ENCODE results near the gene NIPBL. TPM values are rescaled to one million over a fixed set of nuclear protein-coding genes. Genes with fewer than 3 reads are reported as not detected.

NIPBL gene
- total and polyA plus RNA-seq, 10 of the 15 experiments (the other 5 are each of a cell fraction or from before 2014, with no cell fraction given): 10.4 to 50.4 (median 20.2) TPM

- TF ChIP-seq PBX3 (IDR thresholded peaks at IDR 0.05; ENCODE audit: insufficient replicate concordance, low read depth, low read length): no peak
- peak; percentile 97 for TF ChIP-seq TAF1 (IDR thresholded peaks at IDR 0.05; ENCODE audit: borderline replicate concordance, low read depth, low read length)
- TF ChIP-seq, protein P1, sequence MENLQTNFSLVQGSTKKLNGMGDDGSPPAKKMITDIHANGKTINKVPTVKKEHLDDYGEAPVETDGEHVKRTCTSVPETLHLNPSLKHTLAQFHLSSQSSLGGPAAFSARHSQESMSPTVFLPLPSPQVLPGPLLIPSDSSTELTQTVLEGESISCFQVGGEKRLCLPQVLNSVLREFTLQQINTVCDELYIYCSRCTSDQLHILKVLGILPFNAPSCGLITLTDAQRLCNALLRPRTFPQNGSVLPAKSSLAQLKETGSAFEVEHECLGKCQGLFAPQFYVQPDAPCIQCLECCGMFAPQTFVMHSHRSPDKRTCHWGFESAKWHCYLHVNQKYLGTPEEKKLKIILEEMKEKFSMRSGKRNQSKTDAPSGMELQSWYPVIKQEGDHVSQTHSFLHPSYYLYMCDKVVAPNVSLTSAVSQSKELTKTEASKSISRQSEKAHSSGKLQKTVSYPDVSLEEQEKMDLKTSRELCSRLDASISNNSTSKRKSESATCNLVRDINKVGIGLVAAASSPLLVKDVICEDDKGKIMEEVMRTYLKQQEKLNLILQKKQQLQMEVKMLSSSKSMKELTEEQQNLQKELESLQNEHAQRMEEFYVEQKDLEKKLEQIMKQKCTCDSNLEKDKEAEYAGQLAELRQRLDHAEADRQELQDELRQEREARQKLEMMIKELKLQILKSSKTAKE (IDR thresholded peaks at IDR 0.05; ENCODE audit: low read depth, poor library complexity, severe bottlenecking): no peak
- TF ChIP-seq YY1 (IDR thresholded peaks at IDR 0.05; ENCODE audit: low read depth, low read length): peak; percentile 93
- TF ChIP-seq CHD4 (IDR thresholded peaks at IDR 0.05): no peak
- 0 out of 2 replicates have a peak, but pooled peaks have one; percentile 25 for TF ChIP-seq GATAD2B (conservative IDR thresholded peaks at IDR 0.05; ENCODE audit: low read depth)
- TF ChIP-seq NBN (IDR thresholded peaks at IDR 0.05): no peak; the same call in 1 of the 2 replicates
- 0 out of 2 replicates have a peak, but pooled peaks have one; percentile 55 for TF ChIP-seq CREM (IDR thresholded peaks at IDR 0.05; ENCODE audit: low read depth)
- TF ChIP-seq, protein P2, sequence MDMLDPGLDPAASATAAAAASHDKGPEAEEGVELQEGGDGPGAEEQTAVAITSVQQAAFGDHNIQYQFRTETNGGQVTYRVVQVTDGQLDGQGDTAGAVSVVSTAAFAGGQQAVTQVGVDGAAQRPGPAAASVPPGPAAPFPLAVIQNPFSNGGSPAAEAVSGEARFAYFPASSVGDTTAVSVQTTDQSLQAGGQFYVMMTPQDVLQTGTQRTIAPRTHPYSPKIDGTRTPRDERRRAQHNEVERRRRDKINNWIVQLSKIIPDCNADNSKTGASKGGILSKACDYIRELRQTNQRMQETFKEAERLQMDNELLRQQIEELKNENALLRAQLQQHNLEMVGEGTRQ (IDR thresholded peaks at IDR 0.05; ENCODE audit: borderline replicate concordance, low read depth, low read length): no peak
- no peak for TF ChIP-seq NRF1 (conservative IDR thresholded peaks at IDR 0.05; ENCODE audit: low read depth, low read length)
- TF ChIP-seq SPI1 (IDR thresholded peaks at IDR 0.05; ENCODE audit: borderline replicate concordance, insufficient read depth, low read depth, low read length): peak; percentile 41; the same call in 1 of the 2 replicates
- no peak for TF ChIP-seq ZZZ3 (IDR thresholded peaks at IDR 0.05; ENCODE audit: control insufficient read depth, insufficient read length, low read depth)
- TF ChIP-seq JUND (IDR thresholded peaks at IDR 0.05; ENCODE audit: low read depth, low read length): no peak
- TF ChIP-seq, protein P3, sequence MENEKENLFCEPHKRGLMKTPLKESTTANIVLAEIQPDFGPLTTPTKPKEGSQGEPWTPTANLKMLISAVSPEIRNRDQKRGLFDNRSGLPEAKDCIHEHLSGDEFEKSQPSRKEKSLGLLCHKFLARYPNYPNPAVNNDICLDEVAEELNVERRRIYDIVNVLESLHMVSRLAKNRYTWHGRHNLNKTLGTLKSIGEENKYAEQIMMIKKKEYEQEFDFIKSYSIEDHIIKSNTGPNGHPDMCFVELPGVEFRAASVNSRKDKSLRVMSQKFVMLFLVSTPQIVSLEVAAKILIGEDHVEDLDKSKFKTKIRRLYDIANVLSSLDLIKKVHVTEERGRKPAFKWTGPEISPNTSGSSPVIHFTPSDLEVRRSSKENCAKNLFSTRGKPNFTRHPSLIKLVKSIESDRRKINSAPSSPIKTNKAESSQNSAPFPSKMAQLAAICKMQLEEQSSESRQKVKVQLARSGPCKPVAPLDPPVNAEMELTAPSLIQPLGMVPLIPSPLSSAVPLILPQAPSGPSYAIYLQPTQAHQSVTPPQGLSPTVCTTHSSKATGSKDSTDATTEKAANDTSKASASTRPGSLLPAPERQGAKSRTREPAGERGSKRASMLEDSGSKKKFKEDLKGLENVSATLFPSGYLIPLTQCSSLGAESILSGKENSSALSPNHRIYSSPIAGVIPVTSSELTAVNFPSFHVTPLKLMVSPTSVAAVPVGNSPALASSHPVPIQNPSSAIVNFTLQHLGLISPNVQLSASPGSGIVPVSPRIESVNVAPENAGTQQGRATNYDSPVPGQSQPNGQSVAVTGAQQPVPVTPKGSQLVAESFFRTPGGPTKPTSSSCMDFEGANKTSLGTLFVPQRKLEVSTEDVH (IDR thresholded peaks at IDR 0.05; ENCODE audit: low read depth, partially characterized antibody): no peak
- no peak for TF ChIP-seq ESRRA (IDR thresholded peaks at IDR 0.05; ENCODE audit: low read length)
- TF ChIP-seq CHD1 (IDR thresholded peaks at IDR 0.05; ENCODE audit: low read depth, low read length): no peak; the same call in none of the 2 replicates
- TF ChIP-seq, protein P4, sequence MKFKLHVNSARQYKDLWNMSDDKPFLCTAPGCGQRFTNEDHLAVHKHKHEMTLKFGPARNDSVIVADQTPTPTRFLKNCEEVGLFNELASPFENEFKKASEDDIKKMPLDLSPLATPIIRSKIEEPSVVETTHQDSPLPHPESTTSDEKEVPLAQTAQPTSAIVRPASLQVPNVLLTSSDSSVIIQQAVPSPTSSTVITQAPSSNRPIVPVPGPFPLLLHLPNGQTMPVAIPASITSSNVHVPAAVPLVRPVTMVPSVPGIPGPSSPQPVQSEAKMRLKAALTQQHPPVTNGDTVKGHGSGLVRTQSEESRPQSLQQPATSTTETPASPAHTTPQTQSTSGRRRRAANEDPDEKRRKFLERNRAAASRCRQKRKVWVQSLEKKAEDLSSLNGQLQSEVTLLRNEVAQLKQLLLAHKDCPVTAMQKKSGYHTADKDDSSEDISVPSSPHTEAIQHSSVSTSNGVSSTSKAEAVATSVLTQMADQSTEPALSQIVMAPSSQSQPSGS (IDR thresholded peaks at IDR 0.05; ENCODE audit: low read length): no peak
- no peak for TF ChIP-seq CTCF (IDR thresholded peaks at IDR 0.05 in 2 of 3, conservative IDR thresholded peaks at IDR 0.05 in 1 of 3; ENCODE audit: control insufficient read depth in 2 of 3, extremely low read depth in 1 of 3, insufficient read depth in 1 of 3, low read depth in 3 of 3, low read length in 3 of 3)
Observed at GRCh38 chr5:36876299-36876964, at the start of gene NIPBL (continued).
